Endothelial cell of umbilical vein (primary cell): ENCODE results near the gene THSD4. TPM values are rescaled to one million over a fixed set of nuclear protein-coding genes. Genes with fewer than 3 reads are reported as not detected.
"Not testable (repeated sequence)": the region's sequence is repeated elsewhere in the genome, so short reads cannot be mapped to it uniquely, and the experiment has no call there.

ENCODE experiments used
- BruUV-seq: library from RNA; stranded (reverse); fragments of 400-500 nt; replicated peaks from 2 replicates; lab custom pipeline; 2021; lab: Mats Ljungman, UMichigan
- CTCF ChIA-PET: fragments of 300-600, 350-600 bp; sonication (Branson Sonifier 250); formaldehyde crosslinking; loops from one replicate; lab custom pipeline; 2021; ENCODE audit warnings: antibody characterized with exemption, inconsistent platforms; lab: Charles Lee
- POLR2A ChIA-PET: fragments of 300-600, 350-600 bp; sonication (Branson Sonifier 250); formaldehyde crosslinking; loops from one replicate; lab custom pipeline; 2021; ENCODE audit warnings: antibody characterized with exemption, inconsistent platforms; lab: Charles Lee
- DNase-seq: peaks from one replicate; pipeline ENCODE4 v3.0.0-alpha.2; 2011; ENCODE audit warnings: low read depth, low spot score
- FAIRE-seq: peaks from 2 replicates; lab custom pipeline; 2011; peaks lifted over from hg19 to GRCh38; lab: Jason Lieb, UNC
- H2AFZ ChIP-seq: 2 replicates; pipeline ENCODE4 v1.6.0; 2012; ENCODE audit warnings: low read depth, low read length, control low read depth, inconsistent platforms
- H3K27ac ChIP-seq: 2 replicates; pipeline ENCODE4 v1.5.1; 2011; ENCODE audit warnings: low read depth, mild to moderate bottlenecking, control low read depth, low read length, moderate library complexity; ENCODE audit not compliant: insufficient read depth
- H3K27me3 ChIP-seq, 2 experiments: 2 replicates each; pipeline versions ENCODE4 v1.6.0 to v1.6.1; 2011; ENCODE audit warnings: low read length in 2 of 2, mixed read lengths in 1 of 2; ENCODE audit not compliant: control insufficient read depth in 2 of 2, insufficient read depth in 2 of 2
- H3K36me3 ChIP-seq, 2 experiments: 2 replicates in 1 of 2; 3 replicates in 1 of 2; pipeline ENCODE4 v1.5.1; 2011; ENCODE audit warnings: low read length in 2 of 2, mild to moderate bottlenecking in 1 of 2, moderate library complexity in 1 of 2; ENCODE audit not compliant: control insufficient read depth in 2 of 2, insufficient read depth in 2 of 2; ENCODE audit errors: extremely low read depth in 1 of 2
- H3K4me1 ChIP-seq: 3 replicates; pipeline ENCODE4 v1.5.1; 2011; ENCODE audit warnings: mild to moderate bottlenecking, low read length; ENCODE audit not compliant: control insufficient read depth, insufficient read depth; ENCODE audit errors: extremely low read depth
- H3K4me2 ChIP-seq: 2 replicates; pipeline ENCODE4 v1.6.1; 2011; ENCODE audit warnings: low read length, control low read depth, mixed read lengths; ENCODE audit not compliant: insufficient read depth
- H3K4me3 ChIP-seq, 3 experiments: fragments of 200-600 bp in 1 of 3; sonication (generic), shearing (Covaris generic) in 1 of 3; replicated peaks in 1 of 3; 2 replicates each; pipeline ENCODE4 v1.5.1; 2011 to 2016; ENCODE audit warnings: control low read depth in 3 of 3, low read length in 3 of 3, mild to moderate bottlenecking in 2 of 3, inconsistent platforms in 1 of 3, low read depth in 1 of 3, moderate library complexity in 1 of 3; ENCODE audit not compliant: insufficient read depth in 1 of 3
- H3K79me2 ChIP-seq: 2 replicates; pipeline ENCODE4 v1.6.0; 2012; ENCODE audit warnings: low read length, inconsistent platforms; ENCODE audit not compliant: control insufficient read depth, insufficient read depth
- H3K9ac ChIP-seq: replicated peaks from 2 replicates; pipeline ENCODE3; 2011; ENCODE audit warnings: low read length, control low read depth; ENCODE audit not compliant: insufficient read depth; ENCODE audit errors: extremely low read depth
- H3K9me1 ChIP-seq: replicated peaks from 3 replicates; pipeline ENCODE4 v1.6.0; 2011; ENCODE audit warnings: mild to moderate bottlenecking, low read length; ENCODE audit not compliant: control insufficient read depth, insufficient read depth; ENCODE audit errors: extremely low read depth
- H3K9me3 ChIP-seq: replicated peaks from 2 replicates; pipeline ENCODE4 v1.5.1; 2012; ENCODE audit warnings: low read length, inconsistent platforms; ENCODE audit not compliant: control insufficient read depth, insufficient read depth
- H4K20me1 ChIP-seq: replicated peaks from 2 replicates; pipeline ENCODE3; 2011; ENCODE audit warnings: mild to moderate bottlenecking, low read length; ENCODE audit not compliant: control insufficient read depth, insufficient read depth; ENCODE audit errors: extremely low read depth
- EZH2 ChIP-seq: IDR thresholded peaks from 2 replicates; pipeline ENCODE4 v1.6.1; 2012; ENCODE audit warnings: borderline replicate concordance, low read depth, mild to moderate bottlenecking, moderate library complexity, low read length, inconsistent platforms; ENCODE audit not compliant: severe bottlenecking
- GATA2 ChIP-seq: IDR thresholded peaks from 2 replicates; pipeline ENCODE4 v1.7.0; 2011; ENCODE audit warnings: low read depth, mild to moderate bottlenecking, moderate library complexity, mixed read lengths, low read length; ENCODE audit not compliant: insufficient read length, insufficient read depth
- MAX ChIP-seq: IDR thresholded peaks from 2 replicates; pipeline ENCODE4 v1.6.1; 2011; ENCODE audit not compliant: insufficient read depth, insufficient read length
- dilution Hi-C: fragments of 300-500 bp; cut with MboI; formaldehyde crosslinking; loops from one replicate; pipeline ENCODE4 v1.15.0; 2019; ENCODE audit warnings: low sequenced_read_pairs; ENCODE audit not compliant: extremely low pct_ligation_motif_present
- intact Hi-C: fragments of 100-400 bp; cut with micrococcal nuclease; formaldehyde crosslinking; loops from one replicate; pipeline ENCODE4 v1.10.0; 2022
- polyA plus RNA-seq, 4 experiments: library from polyadenylated mRNA; depleted of rRNA in 3 of 4; stranded (reverse) in 3 of 4; unstranded in 1 of 4; fragments of >200 nt; gene quantifications; 2 replicates each; pipeline versions ENCODE4 v1.2.1 to v1.2.3, GENCODE V29; 2011 to 2012; ENCODE audit warnings: missing spikeins in 1 of 4
- total RNA-seq: library from RNA; stranded (reverse); gene quantifications from 2 replicates; pipeline ENCODE4 v1.2.3, GENCODE V29; 2021

THSD4 gene
- total and polyA plus RNA-seq, 2 donors (not counting 3 experiments of a cell fraction or from before 2014, with no cell fraction given) = 9.9 to 25.4 TPM

GRCh38 chr15:71372769-71373168, 257.5 kb downstream of the THSD4 start:
- CTCF ChIA-PET = interaction anchor here (0.9 to 2.0 kb wide), 2 partner anchors 11 to 78 kb away, joined by 3 to 4 read pairs; no protein-coding TSS in a partner anchor
- POLR2A ChIA-PET, H3K27me3 ChIP-seq, dilution Hi-C loops, H3K4me3 ChIP-seq, H3K9me3 ChIP-seq, H3K9me1 ChIP-seq, H4K20me1 ChIP-seq, H3K27ac ChIP-seq, FAIRE-seq, H3K79me2 ChIP-seq, H3K36me3 ChIP-seq, H3K9ac ChIP-seq, BruUV-seq: not testable (repeated sequence)
- H3K4me1 ChIP-seq = peaks cover 30% of the 10 kb centered on the region
- peak overlapping the region; percentile 39 for H3K4me2 ChIP-seq
- intact Hi-C loops = loop anchor here (5.0 to 10.0 kb wide), 2 partner anchors 255 to 668 kb away; partner anchors contain the start of gene THSD4
- TF ChIP-seq GATA2 = peak; percentile 43
- H2AFZ ChIP-seq = peak overlapping the region; percentile 82
- peak; percentile 24 for DNase-seq

- ChIA-PET CTCF (interaction anchor here (0.9 to 2.0 kb wide), 2 partner anchors 12 kb away, joined by 4 read pairs; no protein-coding TSS in a partner anchor), POLR2A (no interaction called here)
- Histone ChIP-seq H3K9me1 (no peaks in the 10 kb centered on the region), H3K4me1 (peaks cover 30% of the 10 kb centered on the region), H3K79me2 (no peaks in the 10 kb centered on the region), H3K4me2 (peak overlapping the region; percentile 2), H4K20me1 (no peaks in the 10 kb centered on the region), H2AFZ (no peak overlapping the region), H3K4me3 (no peak overlapping the region), H3K27ac (peak overlapping the region; percentile 84), H3K36me3 (no peaks in the 10 kb centered on the region), H3K9me3 (no peaks in the 10 kb centered on the region), H3K9ac (no peak overlapping the region), H3K27me3 (no peaks in the 10 kb centered on the region)
- DNase-seq = no peak
- intact Hi-C loops (loop anchor here (5.0 to 10.0 kb wide), 2 partner anchors 257 to 669 kb away; partner anchors contain the start of gene THSD4), dilution Hi-C loops (no loop called here)
- no peak for TF ChIP-seq MAX
- TF ChIP-seq EZH2 = no peak
- TSS peak; percentile 73 for BruUV-seq
- no peak for FAIRE-seq
These were observed 258.6 kb downstream of the THSD4 start for GRCh38 chr15:71373917-71374316.
